Fibroblast of skin of back (primary cell): Measurements from ENCODE around the gene ARID1B.
A peak's percentile ranks its signal among the peaks of the same experiment; 100 is the strongest.
"Not testable (repeated sequence)": the region's sequence is repeated elsewhere in the genome, so short reads cannot be mapped to it uniquely, and the experiment has no call there.

Experiments
- DNase-seq: peaks from one replicate; pipeline ENCODE4 v3.0.0-alpha.2; 2013

ARID1B gene

DNA sequence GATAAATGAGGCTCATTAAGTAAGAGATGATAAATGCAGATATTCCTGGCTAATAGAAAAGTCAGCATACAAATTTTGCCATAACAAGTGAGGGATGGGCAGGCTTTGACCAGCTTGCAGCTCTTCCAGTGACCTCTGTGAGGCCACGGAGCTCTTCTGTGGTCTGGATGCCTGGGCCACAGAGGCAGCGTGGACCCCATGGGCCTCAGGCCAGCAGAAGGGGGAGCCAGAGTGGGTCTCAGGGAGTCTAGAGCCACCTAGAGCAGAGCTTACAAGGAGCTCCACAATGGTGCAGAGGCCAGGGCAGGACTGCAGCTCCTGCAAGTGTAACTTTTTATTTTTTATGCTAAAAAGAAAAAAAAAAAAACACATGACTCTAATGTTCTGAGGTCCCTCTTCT is 165.1 kb downstream of the ARID1B start:
- DNase-seq = no peak

DNA sequence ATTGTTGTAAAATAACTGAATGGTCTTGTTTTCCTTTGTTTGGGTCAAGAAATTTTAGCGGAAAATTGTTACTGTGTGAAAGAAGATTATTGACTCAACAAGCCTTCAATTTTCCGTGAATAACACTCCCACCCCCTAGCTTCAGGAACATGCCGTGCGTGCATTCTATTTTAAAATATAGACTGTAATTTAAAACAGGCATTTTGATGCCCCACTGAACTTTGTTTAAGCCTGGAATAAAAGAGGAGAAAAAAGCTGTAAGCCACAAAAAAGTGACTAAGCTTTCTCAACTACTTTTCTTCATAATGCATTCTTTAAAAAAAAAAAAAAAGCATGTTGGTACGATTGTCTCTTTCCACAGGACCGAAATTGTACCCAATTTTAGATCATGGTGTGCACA is 166.0 kb downstream of the ARID1B start:
- peak; percentile 72 for DNase-seq

- DNase-seq = no peak
These were observed 166.6 kb downstream of the ARID1B start for GRCh38 chr6:156943816-156944215.

GRCh38 chr6:156944412-156944811 is 167.2 kb downstream of the ARID1B start:
- DNase-seq = no peak

GRCh38 chr6:156945789-156946172 is 168.6 kb downstream of the ARID1B start:
- DNase-seq = not testable (repeated sequence)

DNA sequence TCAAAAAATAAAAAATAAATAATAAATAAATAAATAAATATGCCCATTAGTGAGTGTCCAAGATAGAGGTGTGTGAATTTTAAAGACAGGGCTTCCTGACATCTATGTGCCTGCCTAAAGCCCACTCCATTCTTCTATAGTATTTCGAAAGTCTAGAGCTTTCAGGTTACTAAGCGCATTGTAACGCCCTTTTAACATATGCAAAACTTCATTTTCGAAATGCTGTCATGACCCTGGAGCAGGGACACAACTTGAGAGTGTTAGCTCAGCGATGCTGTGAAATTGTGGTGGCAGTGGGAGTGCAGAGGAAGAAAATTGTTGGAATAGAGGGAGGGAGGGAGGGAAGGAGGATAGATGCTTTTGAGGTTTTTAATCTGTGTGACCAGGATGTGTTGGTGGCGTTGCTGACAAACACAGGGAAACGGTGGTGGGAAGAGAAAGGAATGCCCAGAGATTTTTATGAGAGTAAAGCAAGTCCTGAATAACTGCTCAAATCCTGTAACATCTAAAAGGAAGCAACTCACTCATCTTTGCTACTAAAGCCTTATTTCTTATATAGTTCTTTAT is 169.3 kb downstream of the ARID1B start:
- DNase-seq = no peak

DNA sequence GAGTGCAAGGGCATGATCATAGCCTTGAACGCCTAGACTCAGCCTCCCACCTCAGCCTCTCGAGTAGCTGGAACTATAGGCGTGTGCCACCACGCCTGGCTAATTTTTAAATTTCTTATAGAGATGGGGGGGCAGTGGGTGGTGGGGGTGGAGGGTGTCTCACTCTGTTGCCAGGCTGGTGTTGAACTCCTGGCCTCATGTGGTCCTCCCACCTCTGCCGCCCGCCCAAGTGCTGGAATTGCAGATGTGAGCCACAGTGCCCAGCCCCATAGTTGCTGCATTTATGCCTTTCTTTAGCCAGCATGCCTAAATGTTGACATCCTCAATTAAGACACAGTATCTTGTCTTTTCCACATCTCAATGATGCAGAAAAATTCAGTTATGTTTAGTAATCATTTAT is 171.1 kb downstream of the ARID1B start:
- no peak for DNase-seq

- peak; percentile 50 for DNase-seq
These were observed 171.6 kb downstream of the ARID1B start for GRCh38 chr6:156948807-156949206.

- peak; percentile 83 for DNase-seq
These were observed 172.2 kb downstream of the ARID1B start for GRCh38 chr6:156949376-156949775.

DNA sequence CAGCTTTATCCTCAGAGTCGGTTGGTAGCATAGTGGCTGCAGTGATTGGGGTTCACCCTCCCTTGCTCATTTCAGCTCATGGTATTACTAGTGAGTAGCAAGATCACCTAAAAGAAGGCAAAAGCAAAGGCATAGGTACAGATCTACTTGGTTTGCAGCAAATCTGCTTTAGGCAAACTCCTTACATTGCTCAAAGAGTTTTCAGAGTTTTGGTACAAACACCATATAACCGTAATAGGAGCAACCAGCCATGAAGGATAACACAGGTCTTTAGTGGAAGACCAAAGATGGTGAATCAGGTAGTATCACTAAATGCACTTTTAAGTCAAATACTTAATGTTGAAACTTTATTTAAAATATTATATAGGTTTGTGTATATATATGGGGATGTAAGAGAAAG is 172.9 kb downstream of the ARID1B start:
- DNase-seq = no peak

GRCh38 chr6:156950531-156950930 is 173.4 kb downstream of the ARID1B start:
- no peak for DNase-seq

DNA sequence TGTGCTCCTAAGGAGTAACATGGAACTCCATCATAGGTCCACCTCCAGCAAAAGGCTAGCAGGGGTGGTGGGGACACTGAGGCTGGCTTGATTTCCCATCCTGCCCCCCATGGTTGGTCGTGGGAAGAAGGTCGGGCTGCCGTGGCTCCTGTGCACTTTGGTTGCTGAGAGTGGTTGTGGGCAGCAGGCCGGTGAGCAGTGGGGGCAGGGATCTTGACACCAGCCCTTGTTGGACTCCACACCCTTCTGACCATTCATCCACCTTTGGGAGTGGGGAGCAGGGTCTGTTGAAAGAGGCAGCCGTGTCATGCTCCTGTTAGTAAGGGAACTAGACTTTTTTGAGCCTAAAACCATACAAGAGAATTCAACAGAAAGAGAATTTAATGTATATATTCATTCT is 175.2 kb downstream of the ARID1B start:
- no peak for DNase-seq

DNA sequence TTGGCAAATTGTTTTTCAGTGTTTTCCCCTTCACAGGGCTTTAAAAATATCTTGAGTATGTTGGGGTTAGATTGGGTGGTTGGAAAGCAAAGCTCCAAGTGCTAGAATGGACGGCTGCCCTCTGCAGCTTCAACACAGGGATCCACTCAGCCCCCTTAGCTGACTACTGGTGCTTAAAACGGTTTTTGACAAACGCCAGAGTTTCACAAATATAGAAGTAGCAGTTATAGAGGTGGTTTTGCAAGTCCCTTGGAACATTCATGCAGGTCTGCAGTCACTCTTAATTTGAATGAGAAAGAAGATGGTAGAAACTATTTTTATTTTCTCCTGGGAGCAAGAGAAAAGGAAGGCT is 175.9 kb downstream of the ARID1B start:
- no peak for DNase-seq

DNA sequence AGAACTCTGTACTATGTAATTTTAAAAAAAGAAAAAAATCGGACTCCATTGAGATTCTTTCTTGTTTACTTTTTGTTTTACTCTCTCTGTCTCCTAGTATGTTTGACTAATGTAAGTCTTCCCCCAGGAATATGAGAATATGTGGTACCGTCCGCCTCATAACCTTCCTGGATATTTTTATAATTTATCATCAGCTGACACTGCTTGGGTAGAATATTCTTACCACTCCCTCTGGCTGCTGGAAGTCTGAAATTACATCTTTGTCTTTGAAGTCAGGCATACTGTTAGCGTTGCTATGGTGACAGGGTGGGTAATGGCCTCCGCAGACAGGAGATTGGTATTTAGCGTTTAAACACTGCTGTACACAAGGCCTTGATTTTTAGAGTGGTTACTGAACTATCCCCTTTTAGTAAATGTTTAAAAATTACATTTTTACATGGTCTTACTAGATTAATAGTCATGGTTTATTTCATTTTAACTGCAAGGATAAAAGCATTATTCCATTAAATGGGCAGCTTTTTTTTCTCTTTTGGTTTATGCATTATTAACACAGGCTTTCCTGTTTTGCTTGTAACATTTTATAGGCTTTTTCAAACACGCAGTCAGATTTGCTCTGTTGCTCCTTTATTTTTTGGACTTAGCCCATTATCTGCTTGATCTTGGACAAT is 176.4 kb downstream of the ARID1B start:
- peak; percentile 99 for DNase-seq

GRCh38 chr6:156954191-156954590 is 177.0 kb downstream of the ARID1B start:
- no peak for DNase-seq

- DNase-seq = no peak
These were observed 177.6 kb downstream of the ARID1B start for GRCh38 chr6:156954816-156955215.

- DNase-seq = no peak
These were observed 178.5 kb downstream of the ARID1B start for GRCh38 chr6:156955494-156956183.

DNA sequence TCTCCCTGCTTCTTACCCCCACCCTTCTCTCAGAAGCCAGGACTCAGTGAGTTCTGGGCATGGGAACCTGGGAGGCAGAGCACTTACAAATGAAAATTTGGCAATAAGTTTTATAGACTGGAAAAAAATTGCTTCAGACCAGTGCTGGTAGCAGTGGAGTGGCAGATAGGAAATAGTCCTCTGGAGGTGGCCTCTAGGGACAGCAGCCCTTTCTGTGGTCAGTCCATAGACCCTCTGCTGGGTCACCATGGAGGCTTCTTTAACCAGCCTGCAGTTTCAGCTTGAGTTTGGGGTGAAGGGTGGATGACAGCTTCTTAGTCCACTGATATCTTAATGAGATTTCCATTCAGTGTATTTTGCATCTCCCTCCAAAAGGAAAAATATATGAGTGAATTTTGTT is 179.1 kb downstream of the ARID1B start:
- no peak for DNase-seq

- DNase-seq = no peak
These were observed 180.9 kb downstream of the ARID1B start for GRCh38 chr6:156957931-156958547.

DNA sequence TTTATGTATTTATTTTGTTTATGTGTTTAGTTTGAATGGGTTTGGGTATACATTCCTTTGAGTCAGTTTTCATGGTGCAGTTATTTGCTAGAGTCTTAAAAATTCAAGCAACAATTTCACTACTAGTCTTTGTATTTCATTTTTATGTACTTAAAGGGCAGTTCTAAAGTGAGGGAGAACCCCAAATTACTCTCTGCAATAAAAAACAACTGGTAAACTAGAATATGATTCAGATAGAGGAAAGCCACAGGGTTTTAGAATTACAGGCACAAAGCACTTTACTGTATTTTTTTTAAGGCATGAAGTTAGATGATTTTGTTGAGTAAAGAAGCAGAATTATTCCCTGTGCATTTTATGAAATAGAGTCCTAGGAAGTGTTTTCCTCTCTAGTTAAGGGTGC is 183.3 kb downstream of the ARID1B start:
- no peak for DNase-seq

GRCh38 chr6:156961282-156961892 is 184.2 kb downstream of the ARID1B start:
- DNase-seq = no peak

DNA sequence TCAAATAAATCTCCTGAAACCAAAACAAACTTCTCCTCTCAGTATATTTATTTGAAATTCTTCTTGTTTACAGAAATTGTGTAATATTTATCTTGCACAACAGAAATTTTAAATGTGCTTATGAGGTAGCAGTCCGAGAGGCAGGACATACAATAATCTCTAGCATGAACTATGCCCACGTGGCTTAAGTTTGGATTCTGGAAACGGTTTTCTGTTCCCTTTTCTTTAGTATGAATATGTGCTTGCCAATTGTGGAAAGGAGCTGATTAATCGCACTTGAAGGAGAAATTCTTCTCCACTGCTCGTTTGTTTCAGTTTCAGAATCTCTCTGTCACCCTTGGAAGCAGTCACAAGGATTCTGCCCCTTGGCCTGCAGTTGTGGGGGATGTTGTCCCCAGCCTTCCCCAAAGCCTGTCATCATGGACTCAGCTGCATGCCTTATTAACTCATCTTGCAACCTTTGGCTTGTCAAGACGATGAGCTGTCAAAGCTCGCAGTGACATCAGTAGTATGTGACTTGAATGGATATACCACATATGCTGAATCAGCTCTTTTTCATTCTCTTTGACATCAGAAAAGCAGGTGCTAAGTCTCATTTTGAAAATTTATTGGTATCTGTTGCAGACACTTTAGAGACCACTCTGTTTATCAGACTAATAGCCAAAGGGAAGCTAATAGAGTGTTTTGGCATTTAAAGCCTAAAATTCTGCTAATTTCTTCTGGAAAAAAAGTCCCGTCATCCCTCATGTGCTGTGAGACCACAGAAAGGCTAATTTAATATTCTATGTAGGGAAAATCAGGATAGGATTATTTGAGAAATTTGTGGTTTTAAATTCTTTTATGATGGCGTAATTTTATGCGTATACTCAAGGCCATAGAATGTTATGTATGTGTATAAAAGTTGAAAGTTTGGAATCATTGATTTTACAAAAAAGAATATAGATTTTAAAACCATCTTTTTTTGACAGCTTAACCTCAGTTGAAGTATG is 186.8 kb downstream of the ARID1B start:
- DNase-seq = peak; percentile 73
